Thyroid gland (tissue), 4 donors: Measurements from ENCODE around the gene TMEM208. TPM values are rescaled to one million over a fixed set of nuclear protein-coding genes. Genes with fewer than 3 reads are reported as not detected.

Experiments used
- DNase-seq, 2 donors: peaks; one replicate each; pipeline ENCODE4 v3.0.0-alpha.2; 2019
- H3K27ac ChIP-seq, 3 donors: fragments of 200-600 bp; sonication (generic); 1 replicate in 2 of 3; 2 replicates in 1 of 3; pipeline ENCODE4 v1.5.1; 2016 to 2019; ENCODE audit warnings: mild to moderate bottlenecking in 1 of 3, moderate library complexity in 1 of 3
- H3K27me3 ChIP-seq: fragments of 200-600 bp; sonication (generic); one replicate; pipeline ENCODE4 v1.5.1; 2019
- H3K36me3 ChIP-seq, 2 donors: fragments of 200-600 bp; sonication (generic); one replicate each; pipeline ENCODE4 v1.5.1; 2016 to 2019
- H3K4me1 ChIP-seq, 2 donors: fragments of 200-600 bp; sonication (generic); one replicate each; pipeline ENCODE4 v1.5.1; 2017 to 2019
- H3K4me3 ChIP-seq, 3 donors: fragments of 200-600 bp; sonication (generic); replicated peaks in 1 of 3; 1 replicate in 2 of 3; 2 replicates in 1 of 3; pipeline ENCODE4 v1.5.1; 2016; ENCODE audit warnings: mild to moderate bottlenecking in 1 of 3
- H3K9me3 ChIP-seq: fragments of 200-600 bp; sonication (generic); one replicate; pipeline ENCODE4 v1.5.1; 2017
- POLR2A ChIP-seq, 2 donors: fragments of 450-650 bp; IDR thresholded peaks; one replicate each; pipeline ENCODE4 v1.6.1; 2017; ENCODE audit warnings: antibody characterized with exemption in 2 of 2, mild to moderate bottlenecking in 2 of 2, moderate library complexity in 1 of 2
- WGBS, 2 donors: methylation state at CpG; one replicate each; pipeline ENCODE4 v1.1.5; 2017; 5-methylcytosine and 5-hydroxymethylcytosine counted together
- intact Hi-C: fragments of 100-400 bp; cut with DNase I; formaldehyde crosslinking; loops from one replicate; pipeline ENCODE4 v1.15.1; 2023
- total RNA-seq, 4 donors: library from RNA; depleted of rRNA; stranded (reverse); fragments of >200 nt; gene quantifications; one replicate each; pipeline ENCODE4 v1.2.3, GENCODE V29; 2016
- TF ChIP-seq, protein P1 (sequence below), 6 experiments: fragments of 200-600 bp in 3 of 6; fragments of 450-650 bp in 3 of 6; sonication (generic) in 3 of 6; IDR thresholded peaks; one replicate each; pipeline ENCODE4 v1.5.1; 2016 to 2019; ENCODE audit warnings: antibody characterized with exemption in 6 of 6, mild to moderate bottlenecking in 2 of 6, inconsistent platforms in 1 of 6, moderate library complexity in 1 of 6

Gene TMEM208
- total RNA-seq, 4 donors from 2014 or later: 53.2 to 69.0 (median 58.3) TPM

DNA sequence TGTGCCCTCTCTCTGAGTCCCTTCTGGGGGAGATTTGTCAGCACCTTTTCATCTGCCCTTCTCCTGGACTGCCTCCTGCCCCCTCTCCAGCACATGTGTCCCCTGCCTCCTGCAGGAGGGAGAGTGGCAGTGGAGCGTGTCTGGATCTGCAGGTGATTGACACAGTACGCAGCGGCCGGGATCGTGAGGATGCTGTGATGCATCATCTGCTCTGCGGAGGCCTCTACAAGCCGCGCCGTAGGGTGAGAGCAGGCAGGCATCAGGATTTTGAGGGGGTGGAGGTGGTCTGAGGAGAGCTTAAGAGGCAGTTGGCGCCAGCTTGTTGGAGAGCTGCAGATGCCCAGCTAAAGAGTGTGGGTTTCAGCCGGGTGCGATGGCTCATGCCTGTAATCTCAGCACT, 32.8 kb downstream of the TMEM208 start:
- no peaks in the 10 kb centered on the region for H3K27me3 ChIP-seq
- no peak overlapping the region for H3K4me3 ChIP-seq
- no peaks in the 10 kb centered on the region for H3K4me1 ChIP-seq
- WGBS, 2 donors: 74 to 88% methylated on average over 12 of the region's 12 CpGs
- H3K36me3 ChIP-seq: no peaks in the 10 kb centered on the region
- H3K27ac ChIP-seq: no peak overlapping the region
- TF ChIP-seq POLR2A (IDR thresholded peaks at IDR 0.05): no peak
- TF ChIP-seq, protein P1, sequence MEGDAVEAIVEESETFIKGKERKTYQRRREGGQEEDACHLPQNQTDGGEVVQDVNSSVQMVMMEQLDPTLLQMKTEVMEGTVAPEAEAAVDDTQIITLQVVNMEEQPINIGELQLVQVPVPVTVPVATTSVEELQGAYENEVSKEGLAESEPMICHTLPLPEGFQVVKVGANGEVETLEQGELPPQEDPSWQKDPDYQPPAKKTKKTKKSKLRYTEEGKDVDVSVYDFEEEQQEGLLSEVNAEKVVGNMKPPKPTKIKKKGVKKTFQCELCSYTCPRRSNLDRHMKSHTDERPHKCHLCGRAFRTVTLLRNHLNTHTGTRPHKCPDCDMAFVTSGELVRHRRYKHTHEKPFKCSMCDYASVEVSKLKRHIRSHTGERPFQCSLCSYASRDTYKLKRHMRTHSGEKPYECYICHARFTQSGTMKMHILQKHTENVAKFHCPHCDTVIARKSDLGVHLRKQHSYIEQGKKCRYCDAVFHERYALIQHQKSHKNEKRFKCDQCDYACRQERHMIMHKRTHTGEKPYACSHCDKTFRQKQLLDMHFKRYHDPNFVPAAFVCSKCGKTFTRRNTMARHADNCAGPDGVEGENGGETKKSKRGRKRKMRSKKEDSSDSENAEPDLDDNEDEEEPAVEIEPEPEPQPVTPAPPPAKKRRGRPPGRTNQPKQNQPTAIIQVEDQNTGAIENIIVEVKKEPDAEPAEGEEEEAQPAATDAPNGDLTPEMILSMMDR (IDR thresholded peaks at IDR 0.05): no peak
- H3K9me3 ChIP-seq: no peaks in the 10 kb centered on the region
- DNase-seq: no peak
- intact Hi-C loops: no loop called here

DNA sequence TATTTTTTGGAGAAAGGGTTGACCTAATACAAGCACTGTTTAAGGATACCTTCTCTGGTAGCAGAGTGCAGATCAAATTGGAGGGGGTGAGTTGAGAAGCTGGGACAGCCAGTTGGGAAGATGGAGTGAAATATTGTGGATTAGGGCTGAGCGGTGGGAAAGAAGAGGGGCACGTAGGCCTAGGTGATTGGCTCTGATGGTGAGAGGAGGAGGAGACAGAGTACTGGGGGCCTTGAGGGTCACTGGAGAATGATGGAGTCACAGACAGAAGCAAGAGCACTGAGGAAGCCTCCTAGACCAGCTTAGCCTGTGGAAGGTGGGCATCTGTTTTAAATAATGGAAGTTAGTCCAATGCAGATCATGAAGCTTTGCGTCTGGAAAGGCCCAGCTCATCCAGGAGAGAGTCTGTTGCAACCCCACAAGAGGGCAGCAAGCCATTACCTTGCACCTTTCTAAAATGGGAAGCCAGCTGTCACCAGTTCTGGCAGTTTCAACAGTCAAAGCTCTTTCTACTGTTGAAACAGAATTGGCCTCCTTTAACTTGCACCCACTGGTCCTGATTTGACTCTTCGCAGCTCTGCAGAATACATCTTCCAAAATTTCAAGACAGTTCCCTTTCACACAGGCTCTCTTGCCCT, 33.6 kb downstream of the TMEM208 start:
- WGBS, 2 donors: 76 to 80% methylated on average over 4 of the region's 4 CpGs
- peak in 1 of 2 donors; percentile 58 for DNase-seq
- no peaks in the 10 kb centered on the region for H3K36me3 ChIP-seq
- intact Hi-C loops: no loop called here
- H3K27me3 ChIP-seq: no peaks in the 10 kb centered on the region
- no peak for TF ChIP-seq POLR2A (IDR thresholded peaks at IDR 0.05)
- TF ChIP-seq, protein P1 (IDR thresholded peaks at IDR 0.05): peak in 5 of 6 experiments; percentile 19 to 57 (median 36)
- no peak overlapping the region for H3K4me3 ChIP-seq
- no peaks in the 10 kb centered on the region for H3K9me3 ChIP-seq
- H3K27ac ChIP-seq: no peak overlapping the region
- H3K4me1 ChIP-seq: no peaks in the 10 kb centered on the region

DNA sequence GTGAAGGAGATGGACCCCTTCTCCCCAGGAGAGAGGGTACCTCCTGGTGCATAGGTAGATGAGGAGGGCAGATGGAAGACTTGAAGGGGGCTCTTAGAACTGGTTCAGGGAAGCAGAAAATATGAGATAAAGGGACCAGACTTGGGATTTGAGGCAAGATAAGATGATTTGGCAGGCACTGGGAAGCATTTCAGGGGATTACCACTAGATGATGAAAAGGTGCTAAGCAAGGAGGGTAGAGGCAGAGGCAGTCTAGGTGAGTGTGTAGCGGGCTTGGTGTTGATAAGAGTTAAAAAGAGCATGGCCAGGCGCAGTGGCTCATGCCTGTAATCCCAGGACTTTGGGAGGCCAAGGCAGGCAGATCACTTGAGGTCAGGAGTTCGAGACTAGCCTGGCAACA, 36.3 kb downstream of the TMEM208 start:
- 87 to 93% methylated on average over 3 of the region's 3 CpGs for WGBS, 2 donors
- Histone ChIP-seq H3K27me3 (no peaks in the 10 kb centered on the region), H3K4me1 (peaks cover 0 to under 1% of the 10 kb centered on the region in 2 donors), H3K4me3 (no peak overlapping the region), H3K9me3 (no peaks in the 10 kb centered on the region), H3K36me3 (no peaks in the 10 kb centered on the region), H3K27ac (no peak overlapping the region)
- DNase-seq: no peak
- intact Hi-C loops: no loop called here
- TF ChIP-seq, protein P1 (IDR thresholded peaks at IDR 0.05): no peak

DNA sequence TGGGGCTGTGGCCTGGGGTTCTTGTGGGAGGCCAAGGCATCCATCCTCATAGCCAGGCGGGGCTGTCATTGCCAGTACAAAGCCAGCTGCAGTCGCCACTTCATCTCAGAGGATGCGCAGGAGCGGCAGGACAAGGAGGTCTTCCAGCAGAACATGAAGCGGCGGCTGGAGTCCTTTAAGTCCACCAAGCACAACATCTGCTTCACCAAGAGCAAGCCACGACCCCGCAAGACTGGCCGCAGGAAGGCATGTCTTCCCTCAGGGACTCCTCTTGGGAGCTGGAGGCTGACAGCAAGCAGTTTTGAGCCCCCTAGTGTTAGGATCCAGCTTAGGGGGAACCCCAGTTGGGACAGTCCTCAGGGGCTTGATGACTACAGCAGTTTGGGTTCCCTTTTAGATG, 37.3 kb downstream of the TMEM208 start:
- intact Hi-C loops: no loop called here
- no peak overlapping the region for H3K4me3 ChIP-seq
- TF ChIP-seq POLR2A (IDR thresholded peaks at IDR 0.05): no peak
- TF ChIP-seq, protein P1 (IDR thresholded peaks at IDR 0.05): no peak
- no peak for DNase-seq
- H3K27me3 ChIP-seq: no peaks in the 10 kb centered on the region
- H3K9me3 ChIP-seq: no peaks in the 10 kb centered on the region
- WGBS, 2 donors: 82% methylated on average over 6 to 9 of the region's 9 CpGs
- no peaks in the 10 kb centered on the region for H3K36me3 ChIP-seq
- peaks cover 0 to 2% of the 10 kb centered on the region in 2 donors for H3K4me1 ChIP-seq
- H3K27ac ChIP-seq: no peak overlapping the region

DNA sequence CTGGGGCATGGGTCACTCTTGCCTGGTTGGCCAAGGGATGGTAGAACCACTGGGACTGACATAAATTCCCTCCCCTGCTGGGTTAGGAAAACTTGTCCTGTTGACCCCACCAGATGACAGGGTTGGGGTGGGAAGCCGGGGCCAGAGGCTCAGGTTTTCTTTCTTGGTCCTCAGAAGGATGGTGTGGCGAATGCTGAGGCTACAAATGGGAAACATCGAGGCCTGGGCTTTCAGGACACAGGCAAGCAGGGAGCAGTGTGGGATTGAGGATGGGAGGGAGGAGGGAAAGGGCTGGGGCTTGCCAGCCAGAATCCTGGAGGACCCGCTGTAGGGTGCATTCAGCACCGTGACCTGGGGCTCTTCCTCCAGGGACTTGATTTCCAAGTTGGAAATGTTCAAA, 37.9 kb downstream of the TMEM208 start:
- no peaks in the 10 kb centered on the region for H3K27me3 ChIP-seq
- H3K4me3 ChIP-seq: no peak overlapping the region
- TF ChIP-seq POLR2A (IDR thresholded peaks at IDR 0.05): no peak
- TF ChIP-seq, protein P1 (IDR thresholded peaks at IDR 0.05): no peak
- intact Hi-C loops: no loop called here
- no peaks in the 10 kb centered on the region for H3K9me3 ChIP-seq
- H3K36me3 ChIP-seq: no peaks in the 10 kb centered on the region
- no peak for DNase-seq
- peaks cover 0 to 2% of the 10 kb centered on the region in 2 donors for H3K4me1 ChIP-seq
- 92 to 94% methylated on average over 5 of the region's 5 CpGs for WGBS, 2 donors
- H3K27ac ChIP-seq: no peak overlapping the region
